Neutrophil (primary cell): ENCODE data around the gene EHMT1.

Experiments
- H3K27ac ChIP-seq: fragments of 200-600 bp; sonication (generic); 2 replicates; pipeline ENCODE4 v1.5.1; 2016; ENCODE audit warnings: mild to moderate bottlenecking, moderate library complexity
- H3K27me3 ChIP-seq: fragments of 200-600 bp; sonication (generic); 2 replicates; pipeline ENCODE4 v1.6.0; 2016; ENCODE audit warnings: mild to moderate bottlenecking
- H3K36me3 ChIP-seq: fragments of 200-600 bp; sonication (generic); 2 replicates; pipeline ENCODE4 v1.5.1; 2017
- H3K4me1 ChIP-seq, 2 experiments: fragments of 200-600 bp in 1 of 2; sonication (generic) in 1 of 2; 1 replicate in 1 of 2; 2 replicates in 1 of 2; pipeline versions ENCODE4 v1.5.1 to v1.6.1; 2013 to 2016; ENCODE audit warnings: low read depth in 1 of 2, low read length in 1 of 2, mild to moderate bottlenecking in 1 of 2, moderate library complexity in 1 of 2; ENCODE audit not compliant: control insufficient read depth in 1 of 2, insufficient read depth in 1 of 2
- H3K4me3 ChIP-seq, 2 experiments: fragments of 200-600 bp in 1 of 2; sonication (generic) in 1 of 2; 1 replicate in 1 of 2; 2 replicates in 1 of 2; pipeline ENCODE4 v1.5.1; 2013 to 2016; ENCODE audit warnings: low read depth in 1 of 2, low read length in 1 of 2, mild to moderate bottlenecking in 1 of 2, moderate library complexity in 1 of 2
- H3K9me3 ChIP-seq: fragments of 200-600 bp; sonication (generic); 2 replicates; pipeline ENCODE4 v1.5.1; 2016
- TF ChIP-seq, protein P1 (sequence below): fragments of 200-600 bp; sonication (generic); IDR thresholded peaks from 2 replicates; pipeline ENCODE4 v1.5.1; 2016; ENCODE audit warnings: antibody characterized with exemption

The EHMT1 gene

DNA sequence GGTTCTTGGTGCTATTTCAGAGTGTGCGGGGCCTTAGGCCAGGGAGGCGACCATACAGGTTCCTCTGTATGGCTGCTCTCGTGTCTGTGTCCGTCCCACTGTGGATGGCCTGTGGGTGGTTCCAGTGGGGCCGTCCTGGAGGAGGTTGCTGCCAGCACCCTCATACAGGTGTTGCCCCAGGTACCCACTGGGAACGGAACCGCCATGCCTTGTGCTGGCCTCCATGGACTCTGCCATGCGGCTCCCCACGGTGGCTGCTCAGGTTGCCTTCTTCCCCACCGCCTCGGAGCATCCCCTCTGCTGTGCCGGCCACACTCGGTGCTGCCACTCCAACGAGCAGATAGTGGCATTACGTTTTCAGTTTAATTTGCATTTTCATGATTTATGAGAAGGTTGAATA is 129.5 kb downstream of the EHMT1 start:
- H3K4me1 ChIP-seq: peaks cover 0 to 4% of the 10 kb centered on the region in 2 experiments
- TF ChIP-seq, protein P1, sequence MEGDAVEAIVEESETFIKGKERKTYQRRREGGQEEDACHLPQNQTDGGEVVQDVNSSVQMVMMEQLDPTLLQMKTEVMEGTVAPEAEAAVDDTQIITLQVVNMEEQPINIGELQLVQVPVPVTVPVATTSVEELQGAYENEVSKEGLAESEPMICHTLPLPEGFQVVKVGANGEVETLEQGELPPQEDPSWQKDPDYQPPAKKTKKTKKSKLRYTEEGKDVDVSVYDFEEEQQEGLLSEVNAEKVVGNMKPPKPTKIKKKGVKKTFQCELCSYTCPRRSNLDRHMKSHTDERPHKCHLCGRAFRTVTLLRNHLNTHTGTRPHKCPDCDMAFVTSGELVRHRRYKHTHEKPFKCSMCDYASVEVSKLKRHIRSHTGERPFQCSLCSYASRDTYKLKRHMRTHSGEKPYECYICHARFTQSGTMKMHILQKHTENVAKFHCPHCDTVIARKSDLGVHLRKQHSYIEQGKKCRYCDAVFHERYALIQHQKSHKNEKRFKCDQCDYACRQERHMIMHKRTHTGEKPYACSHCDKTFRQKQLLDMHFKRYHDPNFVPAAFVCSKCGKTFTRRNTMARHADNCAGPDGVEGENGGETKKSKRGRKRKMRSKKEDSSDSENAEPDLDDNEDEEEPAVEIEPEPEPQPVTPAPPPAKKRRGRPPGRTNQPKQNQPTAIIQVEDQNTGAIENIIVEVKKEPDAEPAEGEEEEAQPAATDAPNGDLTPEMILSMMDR: no peak
- H3K27ac ChIP-seq: no peak overlapping the region
- H3K36me3 ChIP-seq: peaks cover 64% of the 10 kb centered on the region
- no peaks in the 10 kb centered on the region for H3K27me3 ChIP-seq
- no peaks in the 10 kb centered on the region for H3K9me3 ChIP-seq
- H3K4me3 ChIP-seq: no peak overlapping the region

DNA sequence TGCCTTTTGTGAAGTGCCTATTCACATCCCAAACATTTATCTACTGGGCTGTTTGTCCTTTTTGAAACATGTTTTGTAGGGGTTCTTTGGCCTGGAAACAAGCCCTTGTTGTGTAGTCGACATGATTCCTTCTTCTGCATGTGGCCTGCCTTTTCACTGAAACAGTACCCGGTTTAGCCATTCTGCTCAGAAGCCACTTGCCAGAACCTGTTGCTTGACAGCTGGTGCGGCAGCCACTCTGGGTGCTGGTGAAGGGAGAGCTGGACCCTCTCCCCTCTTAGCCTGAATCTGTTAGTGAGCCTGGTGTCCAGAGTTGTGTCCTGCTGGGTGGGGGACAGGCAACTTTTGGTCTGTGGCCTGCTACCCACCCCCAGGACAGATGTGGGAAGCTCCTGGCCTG is 129.9 kb downstream of the EHMT1 start:
- H3K4me1 ChIP-seq: peaks cover 0 to 4% of the 10 kb centered on the region in 2 experiments
- TF ChIP-seq, protein P1: no peak
- H3K36me3 ChIP-seq: peaks cover 64% of the 10 kb centered on the region
- no peaks in the 10 kb centered on the region for H3K27me3 ChIP-seq
- H3K27ac ChIP-seq: no peak overlapping the region
- no peaks in the 10 kb centered on the region for H3K9me3 ChIP-seq
- no peak overlapping the region for H3K4me3 ChIP-seq

DNA sequence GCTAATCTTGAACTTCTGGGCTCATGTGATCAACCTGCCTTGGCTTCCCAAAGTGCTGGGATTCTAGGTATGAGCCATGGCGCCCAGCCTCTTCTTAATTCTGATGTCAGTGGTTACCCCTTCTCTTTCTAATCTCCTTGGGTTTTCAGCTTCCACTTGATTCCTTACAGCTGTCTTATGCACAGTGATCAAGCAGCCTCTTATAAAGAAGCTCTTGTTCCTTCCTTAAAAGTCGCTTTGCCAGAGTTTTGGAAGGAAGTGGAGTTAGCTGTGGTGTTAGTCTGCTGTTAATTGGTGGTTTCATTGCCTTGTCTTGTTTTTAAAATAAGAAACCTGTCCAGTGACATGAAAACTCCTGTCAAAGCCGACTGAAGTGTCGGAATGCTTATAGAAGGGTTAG is 130.7 kb downstream of the EHMT1 start:
- Histone ChIP-seq H3K36me3 (peaks cover 64% of the 10 kb centered on the region), H3K4me1 (peaks cover 0 to 4% of the 10 kb centered on the region in 2 experiments), H3K4me3 (no peak overlapping the region)

DNA sequence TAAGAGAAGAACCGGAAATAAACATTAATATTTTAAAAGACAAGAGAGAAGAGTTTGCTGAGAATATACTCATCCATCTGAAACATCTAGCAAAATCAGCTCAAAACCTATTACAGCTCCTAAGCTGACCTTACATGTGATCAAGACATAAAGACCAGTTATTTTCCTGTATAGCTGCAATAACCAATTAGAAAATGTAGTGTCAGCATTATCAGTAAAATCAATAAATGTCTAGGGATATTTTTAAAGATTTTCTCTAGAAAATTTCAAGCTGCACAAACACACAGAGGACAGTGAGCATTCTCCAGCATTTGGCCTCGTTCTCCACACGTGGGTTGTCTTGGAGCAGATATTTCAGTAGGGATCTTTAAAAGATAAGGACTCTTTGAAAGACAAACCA is 131.2 kb downstream of the EHMT1 start:
- H3K36me3 ChIP-seq: peaks cover 65% of the 10 kb centered on the region
- no peaks in the 10 kb centered on the region for H3K27me3 ChIP-seq

More for the DNA sequence above, 130.7 kb downstream of the EHMT1 start:
- Histone ChIP-seq H3K27me3 (no peaks in the 10 kb centered on the region), H3K9me3 (no peaks in the 10 kb centered on the region), H3K27ac (no peak overlapping the region)
- TF ChIP-seq, protein P1: no peak

DNA sequence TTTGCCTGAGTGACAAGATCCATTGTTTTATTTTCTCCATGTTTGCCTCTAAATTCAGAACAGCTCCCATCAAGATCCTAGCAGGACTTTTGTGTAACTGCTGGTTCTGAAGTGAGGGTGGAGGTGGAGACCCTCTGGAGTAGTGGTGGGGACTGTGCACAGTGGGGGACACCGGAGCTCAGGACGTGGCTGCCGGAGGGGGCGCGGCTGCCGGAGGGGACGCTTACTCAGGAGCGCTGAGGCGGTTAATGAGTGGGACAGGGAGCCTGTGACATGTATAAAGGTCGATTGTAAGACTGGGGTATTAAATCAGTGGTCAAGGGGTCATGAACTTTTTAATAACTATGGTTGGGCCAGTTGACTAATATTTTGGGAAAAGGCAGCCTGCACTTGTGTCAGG is 131.8 kb downstream of the EHMT1 start:
- Histone ChIP-seq H3K27me3 (no peaks in the 10 kb centered on the region), H3K27ac (no peak overlapping the region), H3K4me3 (no peak overlapping the region), H3K9me3 (no peaks in the 10 kb centered on the region), H3K4me1 (peaks cover 0 to 3% of the 10 kb centered on the region in 2 experiments), H3K36me3 (peaks cover 67% of the 10 kb centered on the region)
- TF ChIP-seq, protein P1: no peak

More for the DNA sequence above, 131.2 kb downstream of the EHMT1 start:
- TF ChIP-seq, protein P1: no peak
- H3K27ac ChIP-seq: no peak overlapping the region
- H3K4me3 ChIP-seq: no peak overlapping the region
- peaks cover 0 to 4% of the 10 kb centered on the region in 2 experiments for H3K4me1 ChIP-seq
- H3K9me3 ChIP-seq: no peaks in the 10 kb centered on the region

DNA sequence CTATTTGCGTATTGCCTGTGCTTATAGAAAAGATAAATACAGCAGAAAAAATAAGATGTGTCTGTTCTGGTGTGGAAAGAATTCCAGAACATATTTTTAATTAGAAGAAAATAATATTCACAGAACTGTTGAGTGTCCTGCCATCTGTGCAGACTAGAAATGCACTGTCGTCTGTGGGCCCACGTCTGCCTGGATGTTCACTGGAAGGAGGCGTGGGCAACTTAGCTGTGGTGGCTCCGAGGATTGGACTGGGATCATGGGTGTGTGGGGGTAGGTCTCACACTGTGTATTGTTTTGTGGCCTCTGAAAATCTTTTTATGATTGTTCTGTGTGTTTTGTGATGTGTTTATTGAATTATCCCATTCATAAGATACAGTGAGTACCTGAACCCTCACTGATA is 132.8 kb downstream of the EHMT1 start:
- H3K36me3 ChIP-seq: peaks cover 73% of the 10 kb centered on the region
- H3K9me3 ChIP-seq: no peaks in the 10 kb centered on the region
- no peaks in the 10 kb centered on the region for H3K27me3 ChIP-seq
- no peaks in the 10 kb centered on the region for H3K4me1 ChIP-seq
- no peak overlapping the region for H3K4me3 ChIP-seq
- TF ChIP-seq, protein P1: no peak
- no peak overlapping the region for H3K27ac ChIP-seq
